ENCODE data around the gene MTFR1L.

DNA sequence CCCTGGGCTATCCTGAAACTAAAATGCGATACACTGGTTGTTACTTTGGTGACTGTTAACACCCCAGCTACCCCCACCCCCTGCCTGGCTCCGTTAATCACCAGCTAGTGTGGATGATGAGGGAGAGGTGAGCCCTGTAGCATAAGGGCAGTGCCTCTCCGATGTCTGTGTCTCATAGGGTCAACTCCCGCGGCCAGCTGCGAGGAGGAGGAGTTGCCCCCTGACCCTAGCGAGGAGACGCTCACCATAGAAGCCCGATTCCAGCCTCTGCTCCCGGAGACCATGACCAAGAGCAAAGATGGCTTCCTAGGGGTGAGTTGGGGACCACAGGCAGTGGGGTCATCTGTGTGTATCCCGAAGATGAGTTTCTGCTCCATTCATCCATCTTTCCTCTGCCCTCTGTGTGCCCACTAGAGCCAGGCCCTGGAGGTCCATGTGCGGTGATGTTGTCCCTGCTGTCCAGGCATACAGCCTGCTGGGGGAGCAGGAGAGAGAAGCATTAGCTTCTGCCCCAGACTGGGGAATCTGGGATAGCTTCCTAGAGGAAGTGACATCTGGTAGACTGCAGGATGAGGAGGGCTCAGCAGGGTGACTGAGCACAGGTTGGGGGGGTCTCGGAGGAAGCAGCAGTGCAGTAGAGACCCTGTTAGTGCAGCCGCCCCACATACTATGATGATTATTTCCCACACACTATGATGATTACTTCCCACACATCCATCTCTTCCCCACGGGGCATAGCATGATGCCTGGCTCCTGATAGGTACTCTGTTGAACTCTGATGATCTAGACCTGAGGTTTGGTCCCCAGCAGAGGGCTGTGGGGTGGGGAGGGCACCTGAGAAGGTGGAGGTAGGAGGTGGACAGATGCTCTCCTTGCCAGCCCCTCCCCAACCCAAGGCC is 14.5 kb upstream of the MTFR1L start:
- TF ChIP-seq, protein P1, sequence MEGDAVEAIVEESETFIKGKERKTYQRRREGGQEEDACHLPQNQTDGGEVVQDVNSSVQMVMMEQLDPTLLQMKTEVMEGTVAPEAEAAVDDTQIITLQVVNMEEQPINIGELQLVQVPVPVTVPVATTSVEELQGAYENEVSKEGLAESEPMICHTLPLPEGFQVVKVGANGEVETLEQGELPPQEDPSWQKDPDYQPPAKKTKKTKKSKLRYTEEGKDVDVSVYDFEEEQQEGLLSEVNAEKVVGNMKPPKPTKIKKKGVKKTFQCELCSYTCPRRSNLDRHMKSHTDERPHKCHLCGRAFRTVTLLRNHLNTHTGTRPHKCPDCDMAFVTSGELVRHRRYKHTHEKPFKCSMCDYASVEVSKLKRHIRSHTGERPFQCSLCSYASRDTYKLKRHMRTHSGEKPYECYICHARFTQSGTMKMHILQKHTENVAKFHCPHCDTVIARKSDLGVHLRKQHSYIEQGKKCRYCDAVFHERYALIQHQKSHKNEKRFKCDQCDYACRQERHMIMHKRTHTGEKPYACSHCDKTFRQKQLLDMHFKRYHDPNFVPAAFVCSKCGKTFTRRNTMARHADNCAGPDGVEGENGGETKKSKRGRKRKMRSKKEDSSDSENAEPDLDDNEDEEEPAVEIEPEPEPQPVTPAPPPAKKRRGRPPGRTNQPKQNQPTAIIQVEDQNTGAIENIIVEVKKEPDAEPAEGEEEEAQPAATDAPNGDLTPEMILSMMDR (conservative IDR thresholded peaks at IDR 0.05; ENCODE audit: low read length) = no peak
- no peak for TF ChIP-seq EZH2phosphoT487 (IDR thresholded peaks at IDR 0.05; ENCODE audit: borderline replicate concordance, low read depth, low read length)

Measured in OCI-LY7 (cell line).